Heart left ventricle (tissue), 13 donors: ENCODE measurements around the gene HJV.

ENCODE experiments used
- POLR2A ChIP-seq, 2 donors: fragments of 450-650 bp; IDR thresholded peaks; one replicate each; pipeline ENCODE4 v1.6.1; 2017; ENCODE audit warnings: antibody characterized with exemption in 2 of 2, mild to moderate bottlenecking in 2 of 2, moderate library complexity in 2 of 2
- TF ChIP-seq, protein P1 (sequence below), 12 donors: fragments of 200-600 bp; sonication (generic) in 4 of 12; IDR thresholded peaks; one replicate each; pipeline versions ENCODE4 v1.5.0 to v1.8.0; 2018 to 2022; ENCODE audit warnings: antibody characterized with exemption in 12 of 12, mild to moderate bottlenecking in 5 of 12
- donor health status: ischemic (EF 13 %, LVEDD 7.1; RV severe dilation, severe dysfunction).
- donor health status: DM: no; HTN: yes; CAD: no.
- donor health status: DM: no; HTN: no; CAD: no.
- donor health status: ischemic (EF 25% LVEDD 6.9; RV normal size, moderate dysfunction).
- donor health status: ischemic (EF 25% LVEDD 5.7; RV mildly dilated, moderate dysfunction).
- donor health status: ischemic (EF 35%, LVEDD 5.7; RV mildly dilated, moderate dysfunction).
- donor health status: nonischemic (EF 11% LVEDD 7.7; RV severe dilation, severe dysfunction).
- donor health status: DM: yes; HTN: yes; CAD: no.
- donor health status: PGD.
- donor health status: ischemic (EF 29% LVEDD 5.4; RV normal size, mild dysfunction).
- donor health status: nonischemic (EF 23%, LVEDD 6.1; RV moderate dilation, normal function).

DNA sequence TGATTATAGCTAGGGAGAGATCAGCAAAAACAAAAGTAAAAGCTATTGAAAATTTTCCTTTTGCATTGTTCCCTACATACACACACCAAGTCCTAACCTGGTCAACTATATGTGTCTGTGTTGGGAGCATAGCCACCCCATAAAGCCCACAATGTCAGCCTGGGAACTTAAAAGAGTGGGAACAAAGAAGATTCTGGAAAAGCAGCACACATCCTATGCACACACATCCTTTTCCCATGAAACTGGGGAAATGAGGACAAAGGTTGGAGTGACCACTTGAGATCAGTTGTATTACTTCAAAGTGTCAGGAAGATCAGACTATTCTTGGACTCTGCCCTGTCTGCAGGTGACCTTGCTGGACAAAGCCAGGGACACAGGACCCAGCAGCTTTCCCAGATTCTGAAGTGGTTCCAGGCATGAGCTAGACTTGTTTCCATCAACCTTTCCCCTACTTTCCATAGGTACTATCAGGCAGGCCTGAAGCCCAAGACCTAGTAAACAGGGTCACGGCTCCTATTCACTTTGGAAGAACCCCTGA is 41.0 kb downstream of the HJV start:
- TF ChIP-seq, protein P1, sequence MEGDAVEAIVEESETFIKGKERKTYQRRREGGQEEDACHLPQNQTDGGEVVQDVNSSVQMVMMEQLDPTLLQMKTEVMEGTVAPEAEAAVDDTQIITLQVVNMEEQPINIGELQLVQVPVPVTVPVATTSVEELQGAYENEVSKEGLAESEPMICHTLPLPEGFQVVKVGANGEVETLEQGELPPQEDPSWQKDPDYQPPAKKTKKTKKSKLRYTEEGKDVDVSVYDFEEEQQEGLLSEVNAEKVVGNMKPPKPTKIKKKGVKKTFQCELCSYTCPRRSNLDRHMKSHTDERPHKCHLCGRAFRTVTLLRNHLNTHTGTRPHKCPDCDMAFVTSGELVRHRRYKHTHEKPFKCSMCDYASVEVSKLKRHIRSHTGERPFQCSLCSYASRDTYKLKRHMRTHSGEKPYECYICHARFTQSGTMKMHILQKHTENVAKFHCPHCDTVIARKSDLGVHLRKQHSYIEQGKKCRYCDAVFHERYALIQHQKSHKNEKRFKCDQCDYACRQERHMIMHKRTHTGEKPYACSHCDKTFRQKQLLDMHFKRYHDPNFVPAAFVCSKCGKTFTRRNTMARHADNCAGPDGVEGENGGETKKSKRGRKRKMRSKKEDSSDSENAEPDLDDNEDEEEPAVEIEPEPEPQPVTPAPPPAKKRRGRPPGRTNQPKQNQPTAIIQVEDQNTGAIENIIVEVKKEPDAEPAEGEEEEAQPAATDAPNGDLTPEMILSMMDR (IDR thresholded peaks at IDR 0.05), result no peak
- TF ChIP-seq POLR2A (IDR thresholded peaks at IDR 0.05), result no peak
